Ecto neural progenitor cell (in vitro differentiated cells): ENCODE results near the gene GNS.

Experiments used
- DNase-seq: peaks from one replicate; pipeline ENCODE4 v3.0.0-alpha.2; 2018; ENCODE audit warnings: low spot score

The GNS gene

DNA sequence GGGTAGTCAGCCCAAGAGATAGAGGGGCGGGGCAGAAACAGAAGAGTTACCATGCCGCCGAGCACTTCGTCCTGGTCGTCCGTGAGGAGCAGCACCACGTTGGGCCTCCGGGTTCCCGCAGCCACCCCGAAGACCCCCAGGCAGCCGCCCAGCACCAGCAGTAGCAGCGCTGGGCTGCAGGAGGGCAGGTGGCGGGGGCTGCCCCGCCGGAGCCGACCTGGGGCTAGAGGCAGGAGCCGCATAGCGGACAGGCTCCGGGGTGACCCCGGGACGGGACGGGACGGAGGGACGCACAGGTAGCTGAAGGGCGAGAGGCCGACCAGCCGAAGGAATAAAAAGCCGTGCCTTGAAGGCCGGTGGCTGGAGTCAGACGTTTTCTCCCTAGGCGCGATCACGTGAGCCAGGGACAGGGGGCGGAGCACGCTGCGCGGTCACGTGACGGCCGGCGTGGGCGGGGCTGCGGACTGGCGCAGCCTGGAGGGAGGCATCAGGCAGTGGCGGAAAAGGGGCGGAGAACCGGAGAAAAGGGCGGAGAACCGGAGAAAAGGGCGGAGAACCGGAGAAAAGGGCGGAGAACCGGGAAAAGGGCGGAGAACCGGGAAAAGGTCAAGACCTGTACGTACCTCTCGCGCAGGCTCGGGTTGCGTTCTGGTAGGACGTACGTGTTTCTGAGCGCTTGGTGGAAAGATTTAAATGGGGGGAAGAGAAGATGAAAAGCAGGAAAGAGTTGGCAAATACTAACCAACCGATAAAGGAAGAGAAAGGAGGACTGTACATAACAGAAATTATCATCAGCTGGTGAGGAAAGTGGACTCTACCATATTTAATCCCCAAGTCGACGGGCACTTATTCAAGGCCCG is at the start of gene GNS:
Gene GNS, minus strand, starts transcription at position 372 of the 860 bp plus-strand sequence. Its CDS starts 130 bp downstream, at position 242.
- peak; percentile 99 for DNase-seq

DNA sequence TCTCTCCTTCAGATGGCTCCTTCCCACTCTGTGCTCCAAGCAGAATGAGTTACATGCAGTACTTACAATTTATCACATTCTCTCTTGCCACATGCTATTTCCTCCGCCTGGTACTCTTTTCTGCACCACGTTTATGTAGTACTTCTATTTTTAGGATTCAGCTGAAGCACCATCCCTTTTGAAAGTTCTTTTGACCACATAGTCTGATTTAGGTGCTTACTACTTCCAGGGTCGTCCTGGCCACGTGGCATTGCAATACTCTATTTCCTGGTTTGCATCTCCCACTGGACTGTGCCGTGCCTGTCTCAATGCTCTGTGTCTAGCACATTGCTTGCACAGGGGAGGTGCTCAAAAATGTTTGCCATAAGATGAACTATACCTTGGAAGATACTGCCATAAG is 48.9 kb upstream of the GNS start:
- DNase-seq: no peak

DNA sequence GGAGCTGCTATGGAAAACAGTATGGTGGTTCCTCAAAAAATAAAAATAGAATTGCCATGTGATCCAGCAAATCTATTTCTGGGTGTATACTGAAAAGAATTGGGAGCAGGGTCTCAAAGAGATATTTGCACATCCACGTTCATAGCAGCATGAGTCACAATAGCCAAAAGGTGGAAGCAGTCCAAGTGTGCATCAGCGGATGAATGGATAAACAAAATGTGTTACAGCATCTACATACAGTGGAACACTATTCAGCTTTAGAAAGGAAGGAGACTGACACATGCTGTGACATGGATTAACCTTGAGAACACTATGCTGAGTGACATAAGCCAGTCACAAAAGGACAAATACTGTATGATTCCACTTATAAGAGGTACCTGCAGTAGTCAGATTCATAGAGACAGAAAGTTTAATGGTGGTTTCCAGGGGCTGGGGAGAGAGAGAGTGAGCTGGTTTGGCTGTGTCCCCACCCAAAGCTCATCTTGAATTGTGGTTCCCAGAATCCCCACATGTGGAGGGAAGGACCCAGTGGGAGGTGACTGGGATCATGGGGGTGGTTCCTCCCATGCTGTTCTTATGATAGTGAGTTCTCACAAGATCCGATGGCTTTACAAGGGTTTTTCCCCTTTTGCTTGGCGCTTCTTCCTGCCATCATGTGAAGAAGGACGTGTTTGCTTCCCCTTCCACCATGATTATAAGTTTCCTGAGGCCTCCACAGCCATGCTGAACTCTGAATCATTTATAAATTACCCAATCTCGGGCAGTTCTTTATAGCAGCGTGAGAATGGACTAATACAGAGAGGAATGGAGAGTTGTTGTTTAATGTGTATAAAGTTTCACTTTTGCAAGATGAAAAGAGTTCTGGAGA is 47.6 kb upstream of the GNS start:
- DNase-seq: no peak

DNA sequence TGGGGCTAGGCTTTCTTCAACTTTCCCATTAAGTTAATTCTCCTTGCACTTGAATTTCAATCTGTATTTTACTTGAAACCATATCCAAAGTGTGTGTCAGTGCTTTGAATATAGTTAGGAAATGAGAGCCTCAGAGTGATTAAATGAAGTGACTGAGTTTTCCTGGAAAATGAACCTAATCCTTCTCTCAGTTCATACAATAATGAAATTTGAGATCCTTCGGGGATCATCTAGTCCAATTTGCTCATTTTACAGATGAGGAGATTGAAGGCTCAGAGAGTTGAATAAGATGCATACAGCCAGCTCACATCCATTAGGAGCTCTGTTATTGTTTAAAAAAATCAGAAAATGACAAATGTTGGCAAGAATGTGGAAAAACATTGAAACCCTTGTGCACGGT is 47.0 kb upstream of the GNS start:
- DNase-seq: no peak

DNA sequence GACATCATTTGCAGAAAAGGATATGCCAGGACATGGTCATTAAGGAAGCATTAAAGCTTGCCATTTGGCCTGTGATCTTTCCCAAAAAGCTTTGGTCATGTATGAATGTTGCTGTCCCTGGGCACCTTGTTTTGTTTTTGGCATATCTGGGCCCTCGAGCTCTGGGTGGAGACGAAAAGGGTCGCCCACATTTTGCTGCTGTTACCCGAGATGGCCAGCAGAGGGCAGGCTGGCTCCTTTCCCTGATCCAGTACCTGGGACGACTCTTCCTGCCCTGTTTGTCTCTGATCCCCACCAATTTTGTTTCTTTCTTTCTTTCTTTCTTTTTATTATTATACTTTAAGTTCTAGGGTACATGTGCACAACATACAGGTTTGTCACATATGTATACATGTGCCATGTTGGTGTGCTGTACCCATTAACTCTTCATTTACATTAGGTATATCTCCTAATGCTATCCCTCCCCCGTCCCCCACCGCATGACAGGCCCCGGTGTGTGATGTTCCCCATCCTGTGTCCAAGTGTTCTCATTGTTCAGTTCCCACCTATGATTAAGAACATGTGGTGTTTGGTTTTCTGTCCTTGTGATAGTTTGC is 43.1 kb upstream of the GNS start:
- peak; percentile 81 for DNase-seq

DNA sequence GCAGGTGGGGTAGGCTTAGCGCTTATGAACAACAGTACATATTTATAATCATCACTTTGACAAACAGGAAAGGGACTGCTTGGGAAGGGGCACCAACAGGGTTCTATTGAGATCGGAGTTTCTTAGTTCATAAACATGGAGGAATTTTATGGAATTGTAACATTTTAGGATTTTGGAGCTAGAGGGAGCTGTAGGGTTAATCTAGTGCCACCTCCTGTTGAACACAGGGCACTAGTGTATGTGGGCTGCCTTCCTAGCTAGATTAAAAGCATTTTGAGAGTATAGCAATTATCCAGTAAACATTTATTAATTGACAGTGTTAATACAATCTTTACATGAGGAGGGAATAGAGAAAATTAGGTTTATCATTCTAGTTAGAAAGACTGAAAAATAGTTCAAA is 42.2 kb upstream of the GNS start:
- no peak for DNase-seq

DNA sequence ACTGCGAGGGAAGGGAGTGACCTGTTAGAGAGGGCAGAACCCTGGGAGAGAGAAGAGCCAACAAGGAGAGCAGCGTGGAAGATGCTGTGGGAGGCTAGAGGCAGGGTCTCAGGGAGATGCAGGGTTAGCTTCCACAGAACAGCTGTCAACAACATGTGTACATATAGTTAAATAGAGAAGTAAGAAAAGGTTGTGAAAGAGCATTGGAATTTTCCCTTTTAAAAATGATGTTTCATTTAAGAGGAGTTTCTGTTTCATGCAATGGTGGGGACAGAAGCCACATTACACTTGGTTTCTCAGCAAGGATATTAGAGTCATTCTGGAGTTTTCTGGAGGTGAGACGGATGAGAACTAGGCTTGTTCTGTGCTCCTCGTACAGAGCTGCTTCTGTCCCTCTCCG is 41.4 kb upstream of the GNS start:
- no peak for DNase-seq

DNA sequence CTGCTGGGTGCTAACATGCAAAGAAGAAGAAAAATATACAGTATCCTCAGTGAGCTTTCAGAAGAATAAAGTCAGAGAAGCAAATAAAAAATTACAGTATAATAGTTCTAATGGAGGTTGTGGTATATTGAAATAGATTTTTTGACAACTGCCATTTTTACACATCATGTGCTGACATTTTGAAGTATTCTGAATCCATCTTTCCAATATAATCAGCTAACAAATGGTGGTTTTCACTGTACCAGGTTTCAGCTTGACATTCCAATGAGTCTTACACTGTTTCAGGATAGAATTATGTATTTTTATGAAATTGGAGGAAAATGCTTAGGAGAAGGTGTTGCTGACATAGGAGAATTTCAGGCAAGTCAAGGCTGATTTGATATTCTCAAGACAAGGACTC is 39.0 kb upstream of the GNS start:
- no peak for DNase-seq

DNA sequence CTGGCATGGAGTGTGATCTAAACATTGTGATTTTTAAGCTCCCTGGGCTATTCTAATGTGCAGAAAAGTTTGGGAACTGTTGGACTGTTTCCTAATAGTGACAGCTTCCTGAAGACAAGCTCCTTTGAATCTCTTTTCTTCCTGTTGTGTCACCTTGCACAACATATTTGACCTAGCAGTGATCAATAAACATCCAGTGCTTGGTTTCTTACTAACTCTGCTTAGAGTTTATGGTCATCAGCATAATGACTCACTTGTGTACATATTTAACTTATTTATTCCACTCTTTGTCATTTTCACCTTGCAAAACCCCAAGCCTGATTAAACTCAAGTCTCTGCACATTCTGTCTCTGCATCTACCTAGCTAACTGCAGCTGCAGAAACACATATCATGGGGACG is 38.0 kb upstream of the GNS start:
- DNase-seq: no peak

DNA sequence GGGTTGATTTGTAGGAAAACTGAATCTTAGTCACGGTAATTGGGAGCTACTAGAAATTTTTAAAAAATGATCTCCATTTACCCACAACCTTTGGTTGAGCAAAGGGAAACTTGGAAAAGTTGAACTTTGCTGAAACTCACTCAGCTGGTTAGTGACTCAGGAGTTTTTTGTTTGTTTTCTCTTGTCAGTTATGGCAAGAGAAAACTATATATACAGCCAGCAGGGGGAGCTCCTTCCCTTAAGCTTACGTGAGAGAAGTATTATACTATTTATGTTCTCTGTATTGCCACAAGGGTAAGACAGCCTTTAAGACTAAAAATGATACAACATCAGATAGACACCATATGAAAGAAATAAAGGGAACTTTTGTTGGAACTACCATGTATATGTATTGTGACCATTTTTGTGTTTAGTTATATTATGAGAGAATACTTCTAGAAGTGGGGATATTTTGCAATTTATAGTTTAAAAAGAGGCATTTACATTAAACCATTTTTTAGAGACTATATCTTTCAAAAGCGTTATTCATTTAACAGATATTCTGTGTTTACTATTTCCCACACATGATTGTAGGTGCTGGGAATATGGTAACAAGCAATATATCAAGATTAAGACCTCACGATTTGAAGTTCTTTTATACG is 37.1 kb upstream of the GNS start:
- no peak for DNase-seq

DNA sequence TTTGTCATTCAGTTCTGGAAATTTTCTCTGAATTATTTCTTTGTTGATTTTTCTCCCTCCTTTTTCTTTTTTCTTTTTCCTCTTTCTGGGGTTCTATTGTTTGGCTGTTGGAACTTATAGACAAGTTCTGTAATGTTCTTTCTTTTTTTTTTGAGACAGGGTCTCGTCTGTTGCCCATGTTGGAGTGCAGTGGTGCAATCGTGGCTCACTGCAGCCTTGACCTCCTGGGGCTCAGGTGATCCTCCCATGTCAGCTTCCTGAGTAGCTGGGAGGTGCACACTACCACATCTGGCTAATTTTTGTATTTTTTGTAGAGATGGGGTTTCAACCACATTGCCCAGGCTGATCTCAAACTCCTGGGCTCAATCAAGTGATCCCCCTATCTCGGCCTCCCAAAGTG is 35.1 kb upstream of the GNS start:
- DNase-seq: no peak

DNA sequence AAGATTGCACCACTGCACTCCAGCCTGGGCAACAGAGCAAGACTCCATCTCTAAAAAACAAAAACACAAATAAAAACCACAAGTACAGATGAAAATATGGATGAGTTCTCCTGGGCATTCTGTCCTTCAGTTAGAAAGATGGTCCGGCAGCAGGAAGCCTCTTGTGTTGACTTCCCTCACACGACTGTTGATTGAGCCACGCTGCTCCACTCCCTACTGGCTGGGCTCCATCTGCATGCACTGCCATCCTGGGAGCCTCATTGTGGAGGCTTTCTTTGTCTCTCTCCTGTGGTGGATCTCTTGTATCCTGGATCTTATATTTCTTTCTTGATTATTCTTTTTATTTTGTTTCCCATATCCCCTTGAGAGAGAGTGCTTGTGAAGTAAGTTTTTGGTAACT is 34.4 kb upstream of the GNS start:
- DNase-seq: no peak

DNA sequence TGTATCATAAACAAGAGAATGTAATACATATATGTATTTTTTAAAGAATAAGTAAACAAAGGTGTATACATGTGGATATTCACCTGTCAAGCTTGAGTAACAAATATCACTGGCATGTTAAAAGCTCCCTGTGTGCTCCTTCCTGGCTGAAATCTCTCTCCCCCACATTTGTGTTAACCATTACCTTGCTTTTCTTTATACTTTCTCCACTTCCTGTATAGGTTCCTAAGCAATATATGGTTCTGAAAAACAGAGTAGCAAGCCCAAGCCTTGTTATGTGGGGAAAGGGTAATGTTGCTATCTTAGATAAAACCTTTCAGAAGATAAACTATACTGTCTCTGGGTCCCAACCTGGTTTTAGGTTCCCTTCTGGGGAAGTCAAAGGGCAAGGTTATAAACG is 32.9 kb upstream of the GNS start:
- DNase-seq: no peak

DNA sequence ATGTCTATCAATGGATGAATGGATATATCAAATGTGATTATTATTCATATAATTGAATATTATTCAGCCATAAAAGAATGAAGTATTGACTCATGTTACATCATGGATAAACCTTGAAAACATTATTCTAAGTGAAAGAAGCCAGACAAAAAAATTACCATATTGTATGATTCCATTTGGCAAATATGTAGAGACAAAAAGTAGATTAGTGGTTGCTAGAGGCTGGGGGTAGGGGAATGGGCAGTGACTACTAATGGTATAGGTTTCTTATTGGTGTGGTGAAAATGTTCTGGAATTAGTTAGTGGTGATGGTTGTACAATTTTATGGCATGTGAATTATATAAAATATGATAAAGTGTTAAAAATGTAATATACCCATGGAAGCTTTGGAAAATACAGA is 31.8 kb upstream of the GNS start:
- no peak for DNase-seq

DNA sequence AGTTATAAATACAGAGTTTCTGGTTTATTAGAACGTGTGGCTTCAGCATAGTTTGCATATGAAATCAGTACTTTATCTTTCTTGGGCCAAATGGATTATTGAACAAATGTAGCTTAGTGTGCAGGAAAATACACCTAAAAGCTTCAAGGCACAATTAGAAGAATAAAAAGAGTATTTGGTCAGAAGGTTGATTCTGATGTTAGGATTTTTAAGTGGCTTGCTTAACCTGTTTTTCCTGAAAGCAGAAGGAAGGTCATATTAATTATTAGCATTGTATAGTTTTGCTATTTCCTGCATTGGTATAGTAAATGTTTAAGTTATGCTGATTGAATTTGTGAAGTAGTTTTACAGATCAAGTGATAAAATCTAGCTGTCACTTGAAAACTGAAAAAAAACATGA is 31.0 kb upstream of the GNS start:
- no peak for DNase-seq

DNA sequence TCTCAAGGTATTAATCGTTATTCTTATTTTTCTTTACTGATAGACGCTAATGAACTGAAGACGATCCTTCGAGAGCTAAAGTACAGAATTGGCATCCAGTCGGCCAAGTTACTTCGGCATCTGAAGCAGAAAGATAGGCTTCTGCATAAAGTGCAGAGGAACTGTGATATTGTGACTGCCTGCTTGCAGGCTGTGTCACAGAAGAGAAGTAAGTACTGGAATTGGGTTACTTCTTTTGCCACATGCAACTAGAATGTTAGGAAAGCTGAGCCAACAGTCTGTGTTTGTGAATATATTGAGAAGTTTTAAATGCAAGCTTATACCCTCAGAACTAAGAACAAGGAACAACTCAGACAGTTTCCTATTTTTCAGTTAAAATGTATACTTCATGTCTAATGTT is 26.6 kb upstream of the GNS start:
- no peak for DNase-seq

DNA sequence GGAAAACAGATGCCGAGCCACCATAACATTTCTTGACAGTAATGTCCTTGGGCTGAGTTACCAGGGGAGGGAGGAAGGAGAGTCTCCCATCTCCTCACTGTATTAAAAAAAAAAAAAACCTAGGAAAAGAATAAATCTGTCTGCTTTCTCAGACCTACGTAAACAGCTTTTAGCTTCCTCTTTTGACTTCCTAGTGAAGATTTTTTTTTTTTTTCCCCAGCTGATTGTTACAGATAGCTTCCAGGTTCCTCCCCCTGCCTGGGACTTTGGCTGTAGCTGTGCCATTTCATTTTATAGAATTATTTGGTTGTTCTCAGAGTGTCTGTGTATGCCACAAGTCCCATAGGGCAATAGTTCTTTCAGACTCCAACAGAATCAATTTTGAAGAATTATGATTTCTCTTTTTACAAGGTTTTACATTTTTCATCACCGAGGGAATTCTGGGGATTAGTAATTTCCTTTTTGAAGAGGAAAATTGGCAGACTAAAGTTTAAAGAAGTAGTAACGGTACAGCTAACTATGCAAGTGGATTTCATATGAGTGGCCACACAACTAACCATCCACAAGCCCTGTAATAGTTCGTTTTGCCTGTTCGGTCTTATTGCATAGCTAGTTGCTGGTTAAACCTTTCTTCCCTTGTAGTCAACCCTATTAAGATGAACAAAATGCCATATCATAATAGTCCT is 23.1 kb upstream of the GNS start:
- DNase-seq: no peak

DNA sequence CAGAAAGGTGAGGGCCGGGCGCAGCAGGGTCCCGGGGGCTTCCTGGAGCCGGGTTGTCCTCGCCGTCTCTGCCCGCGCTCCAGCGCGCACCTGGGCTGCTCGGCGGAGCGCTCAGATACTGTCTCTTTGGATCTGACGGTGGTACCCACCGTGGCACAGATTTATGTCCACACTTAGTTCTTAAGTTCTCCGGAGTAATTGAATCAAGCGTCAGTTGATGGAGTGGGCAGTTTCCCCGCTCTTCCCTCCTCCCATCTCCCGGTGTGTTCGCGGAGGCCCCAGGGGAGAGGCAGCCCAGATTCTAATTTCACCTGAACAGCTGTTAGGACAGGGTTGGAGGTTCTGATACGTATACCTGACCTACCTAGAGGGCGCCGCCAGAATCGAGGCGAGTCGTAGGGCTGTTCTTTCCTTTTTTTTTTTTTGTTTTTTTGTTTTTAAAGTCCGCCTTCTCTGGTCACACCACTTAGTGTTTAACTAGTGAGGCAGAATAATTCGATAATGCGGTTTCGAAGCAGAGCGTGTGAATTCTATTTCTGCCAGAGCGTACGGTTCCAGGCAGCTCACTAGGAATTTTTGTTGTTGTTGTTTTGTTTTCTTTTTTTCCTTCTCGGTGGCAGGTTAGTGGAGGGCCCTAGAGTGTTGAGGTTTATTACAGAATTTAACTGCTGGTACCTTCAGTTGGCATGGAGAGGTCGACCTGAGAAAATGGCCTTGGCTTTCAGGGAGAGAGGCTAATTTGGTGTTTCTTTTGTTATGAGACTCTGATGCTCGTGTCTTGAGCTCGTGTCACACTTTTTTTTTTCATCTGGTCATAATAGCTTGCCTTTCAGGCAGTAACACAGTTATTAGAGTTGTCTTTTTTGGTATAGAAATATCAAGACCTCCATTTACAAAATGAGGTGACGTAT is 22.3 kb upstream of the GNS start:
- DNase-seq: no peak

DNA sequence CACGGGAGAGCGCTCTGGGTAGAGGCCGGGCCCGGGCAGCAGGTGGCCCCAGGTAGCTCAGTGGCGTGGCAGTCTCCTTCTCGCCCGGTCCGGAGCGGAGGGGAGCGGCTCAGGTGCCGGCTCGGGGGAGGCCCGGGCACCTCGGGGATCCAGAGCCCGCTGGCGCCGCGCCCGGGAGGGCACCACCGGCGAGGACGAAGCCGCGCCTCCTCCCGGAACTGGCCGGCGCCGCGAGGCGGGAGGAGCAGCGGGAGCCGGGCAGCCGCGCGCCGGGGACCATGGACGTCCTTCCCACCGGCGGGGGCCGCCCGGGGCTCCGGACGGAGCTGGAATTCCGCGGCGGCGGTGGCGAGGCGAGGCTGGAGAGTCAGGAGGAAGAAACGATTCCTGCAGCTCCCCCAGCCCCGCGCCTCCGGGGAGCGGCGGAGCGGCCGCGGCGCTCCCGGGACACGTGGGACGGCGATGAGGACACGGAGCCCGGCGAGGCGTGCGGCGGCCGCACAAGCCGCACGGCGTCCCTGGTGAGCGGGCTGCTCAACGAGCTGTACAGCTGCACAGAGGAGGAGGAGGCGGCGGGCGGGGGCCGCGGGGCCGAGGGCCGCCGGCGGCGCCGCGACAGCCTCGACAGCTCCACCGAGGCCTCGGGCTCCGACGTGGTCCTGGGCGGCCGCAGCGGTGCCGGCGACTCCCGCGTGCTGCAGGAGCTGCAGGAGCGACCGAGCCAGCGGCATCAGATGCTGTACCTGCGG is 21.5 kb upstream of the GNS start:
- peak; percentile 80 for DNase-seq

DNA sequence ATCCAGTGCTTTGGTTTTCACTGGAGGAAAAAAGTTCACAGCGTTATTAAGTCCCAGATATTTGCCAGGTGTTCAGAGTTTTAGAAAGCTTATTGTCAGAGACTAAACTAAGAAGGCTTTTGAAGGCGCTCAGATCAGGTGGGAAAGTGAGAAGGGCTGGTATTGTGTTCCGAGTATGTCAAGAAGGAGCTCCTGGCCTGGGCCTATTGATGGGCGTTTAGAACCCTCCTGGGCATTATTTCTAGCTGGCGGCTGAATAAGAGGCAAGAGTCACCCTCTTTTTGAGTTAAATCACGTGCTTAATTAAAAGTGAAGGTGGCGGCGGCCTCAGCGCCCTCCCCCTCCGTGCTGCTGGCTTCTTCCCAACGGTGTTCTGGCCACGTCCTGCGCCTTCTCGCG is 20.9 kb upstream of the GNS start:
- no peak for DNase-seq
